Hepatocyte (in vitro differentiated cells): Measurements from ENCODE around the gene SOST. TPM values are rescaled to one million over a fixed set of nuclear protein-coding genes. Genes with fewer than 3 reads are reported as not detected.
A peak's percentile ranks its signal among the peaks of the same experiment; 100 is the strongest.

Experiments used
- DNase-seq: peaks from one replicate; pipeline ENCODE4 v3.0.0-alpha.2; 2016; ENCODE audit warnings: low spot score
- H2AFZ ChIP-seq: fragments of 200-600 bp; sonication (generic); 2 replicates; pipeline ENCODE4 v1.6.0; 2016; ENCODE audit warnings: antibody characterized with exemption, mild to moderate bottlenecking
- H3K27ac ChIP-seq: fragments of 200-600 bp; sonication (generic); 2 replicates; pipeline ENCODE4 v1.5.1; 2016; ENCODE audit warnings: mild to moderate bottlenecking
- H3K27me3 ChIP-seq: fragments of 200-600 bp; sonication (generic); 2 replicates; pipeline ENCODE4 v1.6.1; 2016
- H3K36me3 ChIP-seq: fragments of 200-600 bp; sonication (generic); replicated peaks from 2 replicates; pipeline ENCODE4 v1.5.1; 2016; ENCODE audit warnings: low read depth; ENCODE audit not compliant: insufficient read depth
- H3K4me1 ChIP-seq: fragments of 200-600 bp; sonication (generic); 2 replicates; pipeline ENCODE4 v1.5.1; 2016; ENCODE audit warnings: mild to moderate bottlenecking, moderate library complexity; ENCODE audit not compliant: insufficient read depth
- H3K4me2 ChIP-seq: fragments of 200-600 bp; sonication (generic); 2 replicates; pipeline ENCODE4 v1.6.0; 2016
- H3K4me3 ChIP-seq: fragments of 200-600 bp; sonication (generic); 2 replicates; pipeline ENCODE4 v1.5.1; 2016; ENCODE audit warnings: mild to moderate bottlenecking
- H3K79me2 ChIP-seq: fragments of 200-600 bp; sonication (generic); 2 replicates; pipeline ENCODE4 v1.6.0; 2017; ENCODE audit warnings: mild to moderate bottlenecking
- H3K9me2 ChIP-seq: fragments of 200-600 bp; sonication (generic); replicated peaks from 2 replicates; pipeline ENCODE4 v1.6.0; 2017; ENCODE audit warnings: mild to moderate bottlenecking; ENCODE audit not compliant: insufficient read depth
- H3K9me3 ChIP-seq: fragments of 200-600 bp; sonication (generic); 2 replicates; pipeline ENCODE4 v1.5.1; 2016; ENCODE audit warnings: low read depth, mild to moderate bottlenecking
- H4K20me1 ChIP-seq: fragments of 200-600 bp; sonication (generic); 2 replicates; pipeline ENCODE4 v1.6.0; 2016; ENCODE audit warnings: mild to moderate bottlenecking; ENCODE audit not compliant: insufficient read depth, poor library complexity, severe bottlenecking
- CTCF ChIP-seq: fragments of 200-600 bp; sonication (generic); IDR thresholded peaks from 2 replicates; pipeline ENCODE4 v1.5.1; 2016; ENCODE audit warnings: antibody characterized with exemption, mild to moderate bottlenecking; ENCODE audit not compliant: poor library complexity
- EZH2 ChIP-seq: fragments of 200-600 bp; sonication (generic); IDR thresholded peaks from 2 replicates; pipeline ENCODE4 v1.6.1; 2016; ENCODE audit warnings: antibody characterized with exemption, mild to moderate bottlenecking, borderline replicate concordance
- EZH2phosphoT487 ChIP-seq: fragments of 200-600 bp; sonication (generic); IDR thresholded peaks from one replicate; pipeline ENCODE4 v1.6.1; 2018; ENCODE audit warnings: antibody characterized with exemption, mild to moderate bottlenecking, low read depth, moderate library complexity; ENCODE audit not compliant: unreplicated experiment, severe bottlenecking
- WGBS: methylation state at CpG from one replicate; pipeline ENCODE4 v1.1.6; 2016; ENCODE audit warnings: low lambda C conversion rate; ENCODE audit errors: missing lambda C conversion rate; 5-methylcytosine and 5-hydroxymethylcytosine counted together
- polyA plus RNA-seq: library from polyadenylated mRNA; unstranded; fragments of >200 nt; fragmentation: Nextera tagmentation; extraction: Ambion mirVana; gene quantifications from 2 replicates; pipeline ENCODE4 v1.2.1, GENCODE V29; 2016
- total RNA-seq: library from RNA; depleted of rRNA; stranded (reverse); fragments of >200 nt; gene quantifications from 2 replicates; pipeline ENCODE4 v1.2.3, GENCODE V29; 2014

The SOST gene
- total and polyA plus RNA-seq, 2 experiments from 2014 or later = not detected

DNA sequence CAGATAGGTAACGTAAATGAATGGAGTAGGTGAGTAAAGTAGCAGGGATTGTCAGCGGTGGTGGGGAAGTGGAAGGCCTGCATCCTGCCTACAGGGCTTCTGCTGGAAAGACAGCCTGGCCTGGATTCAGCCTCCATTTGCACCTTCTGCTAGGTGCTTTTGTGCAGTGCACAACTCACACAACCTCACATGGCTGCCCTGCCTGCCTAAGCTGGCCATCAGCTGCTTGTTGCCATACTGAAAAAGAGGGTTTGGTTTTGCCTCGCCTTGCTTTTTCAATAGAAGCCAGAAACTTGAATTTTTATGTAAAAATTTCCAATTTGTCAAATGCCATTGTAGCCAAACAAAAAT, 36.3 kb downstream of the SOST start:
- no peak for DNase-seq
- WGBS = 94% methylated on average over 3 of the region's 3 CpGs
- H4K20me1 ChIP-seq = no peaks in the 10 kb centered on the region
- no peak overlapping the region for H3K4me2 ChIP-seq
- H3K9me2 ChIP-seq = no peaks in the 10 kb centered on the region
- H3K36me3 ChIP-seq = no peaks in the 10 kb centered on the region
- H3K79me2 ChIP-seq = no peaks in the 10 kb centered on the region
- TF ChIP-seq CTCF (no peak), EZH2phosphoT487 (no peak), EZH2 (no peak)
- no peaks in the 10 kb centered on the region for H3K9me3 ChIP-seq
- no peaks in the 10 kb centered on the region for H3K4me1 ChIP-seq
- H3K27ac ChIP-seq = no peak overlapping the region
- no peak overlapping the region for H3K4me3 ChIP-seq
- H2AFZ ChIP-seq = no peak overlapping the region
- no peaks in the 10 kb centered on the region for H3K27me3 ChIP-seq

DNA sequence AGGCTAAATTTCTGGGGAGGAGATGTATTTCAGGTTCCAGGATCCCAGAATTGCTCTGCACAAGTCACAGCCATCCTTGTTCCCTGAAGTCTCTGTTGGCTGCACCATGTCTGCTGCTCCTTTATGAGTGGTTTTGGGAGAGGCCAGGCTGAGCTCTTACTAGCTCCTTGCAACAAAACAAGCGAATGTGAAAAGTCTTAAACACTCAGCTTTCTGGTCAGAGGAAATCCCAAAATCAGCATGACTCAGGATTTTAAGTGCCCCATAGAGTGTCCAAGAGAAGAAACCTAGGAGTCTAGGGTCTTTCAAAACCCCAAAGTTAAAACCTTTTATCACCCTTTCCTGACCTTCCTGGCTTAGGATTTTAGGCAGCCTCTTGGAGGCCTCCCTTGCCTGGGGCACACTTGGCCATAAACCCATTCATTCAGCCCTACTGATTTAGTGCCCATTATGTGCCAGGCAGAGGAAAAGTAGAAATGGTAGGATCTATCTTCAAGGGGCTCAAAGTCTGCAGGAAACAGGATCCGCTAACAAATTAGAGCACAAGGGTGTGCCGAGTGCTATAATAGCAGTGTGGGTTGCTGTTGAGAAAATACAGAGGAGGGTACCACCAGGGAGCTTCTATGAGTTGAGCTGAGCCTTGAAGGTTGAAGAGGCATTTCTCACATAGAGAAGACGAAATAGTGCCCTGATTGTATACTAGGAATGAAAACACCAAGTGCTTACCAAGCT, 36.9 kb downstream of the SOST start:
- Histone ChIP-seq H3K9me2 (no peaks in the 10 kb centered on the region), H3K79me2 (no peaks in the 10 kb centered on the region), H3K4me1 (no peaks in the 10 kb centered on the region), H3K27me3 (no peaks in the 10 kb centered on the region), H3K36me3 (no peaks in the 10 kb centered on the region), H3K4me2 (peak overlapping the region; percentile 87), H3K4me3 (no peak overlapping the region), H4K20me1 (no peaks in the 10 kb centered on the region), H2AFZ (peak overlapping the region; percentile 97), H3K9me3 (no peaks in the 10 kb centered on the region), H3K27ac (no peak overlapping the region)
- WGBS = 95% methylated on average over 4 of the region's 4 CpGs
- TF ChIP-seq CTCF = no peak
- TF ChIP-seq EZH2 = no peak
- TF ChIP-seq EZH2phosphoT487 = no peak
- no peak for DNase-seq

DNA sequence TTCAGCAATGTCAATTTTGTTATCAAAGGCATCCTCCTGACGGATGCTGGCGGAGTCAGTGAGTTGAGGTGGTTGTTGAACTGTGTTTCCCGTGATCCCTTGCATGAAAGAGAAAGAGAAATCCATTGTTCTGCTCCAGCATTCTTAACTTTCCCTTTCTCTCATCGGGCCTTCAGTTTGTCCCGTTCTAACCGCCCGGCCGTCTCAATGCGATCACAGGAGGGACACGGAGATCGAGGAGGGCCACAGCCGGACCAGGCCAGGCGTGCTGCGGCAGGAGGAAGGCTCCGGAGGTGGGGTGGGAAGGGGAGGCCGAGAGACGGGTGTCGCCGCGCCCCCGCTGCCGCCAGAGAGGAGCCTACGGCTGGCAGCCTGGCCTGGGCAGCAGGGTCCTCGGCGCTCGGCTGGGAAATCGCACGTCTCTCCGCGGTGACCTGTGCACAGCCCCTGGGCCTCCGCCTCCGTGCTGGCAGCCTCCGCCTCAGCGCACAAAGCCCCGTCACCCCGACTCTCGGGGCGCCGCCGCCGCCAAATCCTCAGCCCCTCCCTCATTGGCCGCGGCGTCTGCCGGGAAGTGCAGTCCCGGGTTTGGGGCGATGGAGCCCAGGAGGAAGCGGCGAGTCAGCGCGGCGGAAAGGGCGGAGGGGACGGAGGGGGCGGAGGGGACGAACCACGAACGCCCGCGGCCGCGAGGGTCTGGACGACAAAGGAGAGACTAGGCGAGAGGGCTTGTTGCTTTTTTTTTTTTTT, 38.1 kb downstream of the SOST start:
- Histone ChIP-seq H2AFZ (peak overlapping the region; percentile 97), H3K27ac (peak overlapping the region; percentile 81), H3K4me1 (no peaks in the 10 kb centered on the region), H3K9me3 (no peaks in the 10 kb centered on the region), H3K4me2 (peak overlapping the region; percentile 87), H3K36me3 (no peaks in the 10 kb centered on the region), H3K79me2 (no peaks in the 10 kb centered on the region), H3K27me3 (no peaks in the 10 kb centered on the region), H3K4me3 (peak overlapping the region; percentile 31), H4K20me1 (no peaks in the 10 kb centered on the region), H3K9me2 (no peaks in the 10 kb centered on the region)
- DNase-seq = peak; percentile 82
- 6% methylated on average over 44 of the region's 64 CpGs for WGBS
- TF ChIP-seq CTCF = no peak
- no peak for TF ChIP-seq EZH2
- TF ChIP-seq EZH2phosphoT487 = no peak
